GM23338 (cell line): Measurements from ENCODE around the gene GALNT15. TPM values are rescaled to one million over a fixed set of nuclear protein-coding genes. Genes with fewer than 3 reads are reported as not detected.

Experiments
- ATAC-seq: fragments of 200-7000 bp; cut with Tn5 transposase; 3 replicates; pipeline ENCODE4 v1.9.1; 2020
- DNase-seq: peaks from one replicate; pipeline ENCODE4 v3.0.0-alpha.2; 2015; ENCODE audit warnings: low spot score
- H2AFZ ChIP-seq: fragments of 200-600 bp; sonication (generic); 2 replicates; pipeline ENCODE4 v1.8.0; 2016; ENCODE audit warnings: antibody characterized with exemption, mild to moderate bottlenecking, moderate library complexity
- H3F3A ChIP-seq: fragments of 200-600 bp; sonication (generic); replicated peaks from 2 replicates; pipeline ENCODE4 v1.8.0; 2017; ENCODE audit warnings: antibody characterized with exemption, mixed run types, low read depth
- H3K27ac ChIP-seq: fragments of 200-600 bp; sonication (generic); 2 replicates; pipeline ENCODE4 v1.6.1; 2016; ENCODE audit warnings: low read depth
- H3K27me3 ChIP-seq: fragments of 200-600 bp; sonication (generic); 2 replicates; pipeline ENCODE4 v1.8.0; 2016; ENCODE audit warnings: mild to moderate bottlenecking, mixed run types, moderate library complexity; ENCODE audit not compliant: insufficient read depth
- H3K36me3 ChIP-seq: fragments of 200-600 bp; sonication (generic); 2 replicates; pipeline ENCODE4 v1.8.0; 2016; ENCODE audit warnings: mild to moderate bottlenecking; ENCODE audit not compliant: insufficient read depth
- H3K4me1 ChIP-seq: fragments of 200-600 bp; sonication (generic); 2 replicates; pipeline ENCODE4 v1.8.0; 2016; ENCODE audit warnings: mild to moderate bottlenecking, moderate library complexity; ENCODE audit not compliant: insufficient read depth
- H3K4me2 ChIP-seq: fragments of 200-600 bp; sonication (generic); 2 replicates; pipeline ENCODE4 v1.7.1; 2017; ENCODE audit warnings: mixed run types
- H3K4me3 ChIP-seq: fragments of 200-600 bp; sonication (generic); 2 replicates; pipeline ENCODE4 v1.6.1; 2016; ENCODE audit warnings: mixed run types
- H3K79me2 ChIP-seq: fragments of 200-600 bp; sonication (generic); replicated peaks from 2 replicates; pipeline ENCODE4 v1.8.0; 2017; ENCODE audit warnings: mild to moderate bottlenecking; ENCODE audit not compliant: insufficient read depth
- H3K9me2 ChIP-seq: fragments of 200-600 bp; sonication (generic); 2 replicates; pipeline ENCODE4 v1.8.0; 2017; ENCODE audit not compliant: insufficient read depth
- H4K20me1 ChIP-seq: fragments of 200-600 bp; sonication (generic); replicated peaks from 2 replicates; pipeline ENCODE4 v1.8.0; 2017; ENCODE audit warnings: mild to moderate bottlenecking; ENCODE audit not compliant: insufficient read depth
- H3K27ac Mint-ChIP-seq: 2 replicates; pipeline ENCODE4 v1.8.0; 2020; ENCODE audit warnings: inconsistent platforms, mild to moderate bottlenecking, moderate library complexity, mixed read lengths
- H3K27me3 Mint-ChIP-seq: 3 replicates; pipeline ENCODE4 v1.8.0; 2022; ENCODE audit warnings: low read depth, mild to moderate bottlenecking, moderate library complexity, mixed read lengths, inconsistent platforms; ENCODE audit not compliant: insufficient read depth, poor library complexity
- H3K36me3 Mint-ChIP-seq: 3 replicates; pipeline ENCODE4 v1.8.0; 2021; ENCODE audit warnings: low read depth, mild to moderate bottlenecking, inconsistent platforms, moderate library complexity, mixed read lengths
- H3K4me1 Mint-ChIP-seq: 3 replicates; pipeline ENCODE4 v1.8.0; 2020; ENCODE audit warnings: mild to moderate bottlenecking, inconsistent platforms, mixed read lengths
- H3K4me3 Mint-ChIP-seq: 3 replicates; pipeline ENCODE4 v1.8.0; 2021; ENCODE audit warnings: moderate library complexity, mild to moderate bottlenecking, inconsistent platforms, mixed read lengths
- H3K9me3 Mint-ChIP-seq: 3 replicates; pipeline ENCODE4 v1.8.0; 2020; ENCODE audit warnings: moderate library complexity, mild to moderate bottlenecking, inconsistent platforms, mixed read lengths
- CREB1 ChIP-seq: fragments of 250-450 bp; sonication (Bioruptor Pico); IDR thresholded peaks from 2 replicates; pipeline ENCODE4 v1.5.0; 2020; ENCODE audit warnings: low read depth, mild to moderate bottlenecking, moderate library complexity
- EZH2 ChIP-seq: fragments of 200-600 bp; sonication (generic); IDR thresholded peaks from one replicate; pipeline ENCODE4 v1.8.0; 2017; ENCODE audit warnings: antibody characterized with exemption, mild to moderate bottlenecking, low read depth; ENCODE audit not compliant: unreplicated experiment
- EZH2phosphoT487 ChIP-seq: fragments of 200-600 bp; sonication (generic); IDR thresholded peaks from one replicate; pipeline ENCODE4 v1.8.1; 2018; ENCODE audit warnings: antibody characterized with exemption; ENCODE audit not compliant: unreplicated experiment
- POLR2AphosphoS5 ChIP-seq: IDR thresholded peaks from 2 replicates; pipeline ENCODE4 v1.6.1; 2016; ENCODE audit warnings: antibody characterized with exemption, low read depth
- REST ChIP-seq: IDR thresholded peaks from one replicate; pipeline ENCODE4 v1.6.1; 2018; ENCODE audit warnings: antibody characterized with exemption; ENCODE audit not compliant: unreplicated experiment
- STAT1 ChIP-seq: IDR thresholded peaks from one replicate; pipeline ENCODE4 v1.6.1; 2016; ENCODE audit warnings: antibody characterized with exemption; ENCODE audit not compliant: unreplicated experiment
- ZNF114 ChIP-seq: fragments of 250-450 bp; sonication (Bioruptor Pico); IDR thresholded peaks from 2 replicates; pipeline ENCODE4 v1.5.0; 2020; ENCODE audit warnings: mild to moderate bottlenecking, moderate library complexity
- ZNF331 ChIP-seq: fragments of 250-450 bp; sonication (Bioruptor Pico); IDR thresholded peaks from 2 replicates; pipeline ENCODE4 v1.5.0; 2020; ENCODE audit warnings: low read depth, mild to moderate bottlenecking, moderate library complexity
- ZNF462 ChIP-seq: fragments of 250-450 bp; sonication (Bioruptor Pico); IDR thresholded peaks from 2 replicates; pipeline ENCODE4 v1.5.0; 2020; ENCODE audit warnings: mild to moderate bottlenecking, moderate library complexity
- polyA plus RNA-seq: library from polyadenylated mRNA; unstranded; fragments of >200 nt; fragmentation: Nextera tagmentation; extraction: Ambion mirVana; gene quantifications from 2 replicates; pipeline ENCODE4 v1.2.1, GENCODE V29; 2016
- total RNA-seq: library from RNA; depleted of rRNA; stranded (reverse); fragments of >200 nt; shearing (Covaris generic); gene quantifications from 2 replicates; pipeline ENCODE4 v1.2.3, GENCODE V29; 2014

The GALNT15 gene
- total and polyA plus RNA-seq, 2 experiments from 2014 or later, result 0.06 to 0.35 TPM

GRCh38 chr3:16255726-16256125 lies 81.2 kb downstream of the GALNT15 start (continued):
- TF ChIP-seq ZNF462 (CRISPR knock-in tag), result no peak
- TF ChIP-seq ZNF331 (CRISPR knock-in tag), result no peak
- TF ChIP-seq STAT1, result no peak
- TF ChIP-seq ZNF114 (CRISPR knock-in tag), result no peak
- TF ChIP-seq REST, result no peak
- no peak for TF ChIP-seq POLR2AphosphoS5

- no peak for ATAC-seq
- peaks cover 8% of the 10 kb centered on the region for H3K79me2 ChIP-seq
- no peak overlapping the region for H3K4me2 ChIP-seq
- no peak overlapping the region for H3K4me3 Mint-ChIP-seq
- DNase-seq, result no peak
- no peak overlapping the region for H3K27ac Mint-ChIP-seq
- H3F3A ChIP-seq, result no peaks in the 10 kb centered on the region
- no peak overlapping the region for H2AFZ ChIP-seq
- no peaks in the 10 kb centered on the region for H3K9me2 ChIP-seq
- H4K20me1 ChIP-seq, result peaks cover 5% of the 10 kb centered on the region; the same call in 1 of the 2 replicates
- no peaks in the 10 kb centered on the region for H3K27me3 ChIP-seq
- H3K9me3 Mint-ChIP-seq, result no peaks in the 10 kb centered on the region
- no peak overlapping the region for H3K27ac ChIP-seq
- H3K4me3 ChIP-seq, result no peak overlapping the region
- H3K36me3 Mint-ChIP-seq, result peaks cover 6% of the 10 kb centered on the region; the same call in 2 of the 3 replicates
- no peaks in the 10 kb centered on the region for H3K4me1 ChIP-seq
- peaks cover 9% of the 10 kb centered on the region for H3K36me3 ChIP-seq
- H3K27me3 Mint-ChIP-seq, result peaks cover 2% of the 10 kb centered on the region
- H3K4me1 Mint-ChIP-seq, result no peaks in the 10 kb centered on the region
- TF ChIP-seq CREB1 (CRISPR knock-in tag) (no peak), EZH2 (no peak), REST (no peak), EZH2phosphoT487 (no peak), ZNF114 (CRISPR knock-in tag) (no peak)
Observed at GRCh38 chr3:16257309-16257708, 82.8 kb downstream of the GALNT15 start.
